Sigmoid colon (tissue), 7 donors: ENCODE data around the gene RNFT2. TPM values are rescaled to one million over a fixed set of nuclear protein-coding genes. Genes with fewer than 3 reads are reported as not detected.

Experiments used
- DNase-seq: peaks from one replicate; pipeline ENCODE4 v3.0.0-alpha.2; 2019
- H3K27ac ChIP-seq, 4 donors: fragments of 200-600 bp; sonication (generic); one replicate each; pipeline ENCODE4 v1.5.1; 2016 to 2019; ENCODE audit warnings: mild to moderate bottlenecking in 1 of 4
- H3K27me3 ChIP-seq, 3 donors: fragments of 200-600 bp; sonication (generic); one replicate each; pipeline ENCODE4 v1.5.1; 2019; ENCODE audit warnings: mild to moderate bottlenecking in 1 of 3
- H3K36me3 ChIP-seq, 4 donors: fragments of 200-600 bp; sonication (generic); one replicate each; pipeline ENCODE4 v1.5.1; 2016 to 2019
- H3K4me1 ChIP-seq, 4 donors: fragments of 200-600 bp; sonication (generic); one replicate each; pipeline ENCODE4 v1.5.1; 2017 to 2019
- H3K4me3 ChIP-seq, 4 donors: fragments of 200-600 bp; sonication (generic); one replicate each; pipeline ENCODE4 v1.5.1; 2017 to 2019; ENCODE audit warnings: mild to moderate bottlenecking in 2 of 4, moderate library complexity in 1 of 4
- H3K9me3 ChIP-seq, 4 donors: fragments of 200-600 bp in 3 of 4; sonication (generic) in 3 of 4; one replicate each; pipeline versions ENCODE4 v1.5.1 to v1.6.1; 2013 to 2019
- CTCF ChIP-seq, 4 experiments: fragments of 450-650 bp in 3 of 4; fragments of 200-600 bp in 1 of 4; IDR thresholded peaks; one replicate each; pipeline ENCODE4 v1.5.1; 2016 to 2019; ENCODE audit warnings: antibody characterized with exemption in 4 of 4, mild to moderate bottlenecking in 3 of 4, moderate library complexity in 2 of 4
- EP300 ChIP-seq, 4 donors: sonication (generic); formaldehyde crosslinking; IDR thresholded peaks; one replicate each; pipeline ENCODE4 v1.6.1; 2017; ENCODE audit warnings: antibody characterized with exemption in 4 of 4
- POLR2A ChIP-seq, 2 donors: fragments of 450-650 bp; IDR thresholded peaks; one replicate each; pipeline ENCODE4 v1.6.1; 2016; ENCODE audit warnings: antibody characterized with exemption in 2 of 2, mild to moderate bottlenecking in 2 of 2, moderate library complexity in 2 of 2
- POLR2AphosphoS5 ChIP-seq, 4 donors: sonication (generic); formaldehyde crosslinking; IDR thresholded peaks; one replicate each; pipeline ENCODE4 v1.6.1; 2017; ENCODE audit warnings: antibody characterized with exemption in 4 of 4
- WGBS, 2 donors: extraction: QIAGEN DNeasy Blood & Tissue Kit; methylation state at CpG; one replicate each; pipeline ENCODE4 v1.1.7; 2013; 5-methylcytosine and 5-hydroxymethylcytosine counted together
- intact Hi-C: fragments of 100-400 bp; cut with DNase I; formaldehyde crosslinking; loops from one replicate; pipeline ENCODE4 v1.15.1; 2023
- polyA plus RNA-seq, 3 donors: library from polyadenylated mRNA; stranded (reverse); fragments of 200-250 nt; gene quantifications; one replicate each; pipeline ENCODE4 v1.2.3, GENCODE V29; 2013
- total RNA-seq, 4 donors: library from RNA; depleted of rRNA; stranded (reverse); fragments of >200 nt; gene quantifications; one replicate each; pipeline ENCODE4 v1.1.0, GENCODE V29; 2016
- donor health status: healthy with polysubstance abuse.
- donor health status: Bipolar disorder and iron deficiency.
- donor health status: healthy.

RNFT2 gene
- total and polyA plus RNA-seq, 7 donors, result 0.36 to 4.3 (median 1.1) TPM

- no peak overlapping the region for H3K4me3 ChIP-seq
- H3K27me3 ChIP-seq, result peaks cover 38 to 80% (median 65%) of the 10 kb centered on the region in 3 donors
- no peaks in the 10 kb centered on the region for H3K9me3 ChIP-seq
- DNase-seq, result no peak
- no peak for TF ChIP-seq POLR2A (IDR thresholded peaks at IDR 0.05)
- no peak for TF ChIP-seq CTCF (IDR thresholded peaks at IDR 0.05)
- no peak for TF ChIP-seq POLR2AphosphoS5 (IDR thresholded peaks at IDR 0.05)
- TF ChIP-seq EP300 (IDR thresholded peaks at IDR 0.05), result no peak
- intact Hi-C loops, result loop anchor here (2.0 kb wide), 1 partner anchor 180 kb away; no protein-coding TSS in a partner anchor
- WGBS, 2 donors, result 18 to 22% methylated on average over 6 of the region's 6 CpGs
- no peak overlapping the region for H3K27ac ChIP-seq
- no peaks in the 10 kb centered on the region for H3K36me3 ChIP-seq
- peaks cover 0 to 42% (median 37%) of the 10 kb centered on the region in 4 donors for H3K4me1 ChIP-seq
Observed at GRCh38 chr12:116882742-116883141, 144.6 kb downstream of the RNFT2 start.

- H3K9me3 ChIP-seq, result no peaks in the 10 kb centered on the region
- intact Hi-C loops, result no loop called here
- H3K4me1 ChIP-seq, result peaks cover 0 to 25% (median 23%) of the 10 kb centered on the region in 4 donors
- no peak overlapping the region for H3K4me3 ChIP-seq
- H3K27me3 ChIP-seq, result peaks cover 21 to 59% (median 45%) of the 10 kb centered on the region in 3 donors
- DNase-seq, result no peak
- WGBS, 2 donors, result 88 to 90% methylated on average over 3 of the region's 3 CpGs
- TF ChIP-seq POLR2A (IDR thresholded peaks at IDR 0.05), result no peak
- TF ChIP-seq CTCF (IDR thresholded peaks at IDR 0.05), result no peak
- no peak for TF ChIP-seq POLR2AphosphoS5 (IDR thresholded peaks at IDR 0.05)
- no peak for TF ChIP-seq EP300 (IDR thresholded peaks at IDR 0.05)
- H3K36me3 ChIP-seq, result no peaks in the 10 kb centered on the region
- no peak overlapping the region for H3K27ac ChIP-seq
Observed at GRCh38 chr12:116884871-116885270, 146.8 kb downstream of the RNFT2 start.

- WGBS, 2 donors, result 74 to 90% methylated on average over 2 of the region's 2 CpGs
- no peaks in the 10 kb centered on the region for H3K36me3 ChIP-seq
- intact Hi-C loops, result no loop called here
Observed at GRCh38 chr12:116885491-116885890, 147.4 kb downstream of the RNFT2 start.

GRCh38 chr12:116887244-116887643, 149.1 kb downstream of the RNFT2 start:
- H3K27ac ChIP-seq, result no peak overlapping the region
- peaks cover under 1 to 35% (median 21%) of the 10 kb centered on the region in 3 donors for H3K27me3 ChIP-seq
- DNase-seq, result no peak
- intact Hi-C loops, result no loop called here
- H3K4me3 ChIP-seq, result no peak overlapping the region
- no peaks in the 10 kb centered on the region for H3K36me3 ChIP-seq
- H3K9me3 ChIP-seq, result no peaks in the 10 kb centered on the region
- 89 to 100% methylated on average over 1 of the region's 1 CpG for WGBS, 2 donors
- peaks cover 0 to 4% (median 2%) of the 10 kb centered on the region in 4 donors for H3K4me1 ChIP-seq
- TF ChIP-seq POLR2A (IDR thresholded peaks at IDR 0.05), result no peak
- no peak for TF ChIP-seq CTCF (IDR thresholded peaks at IDR 0.05)
- no peak for TF ChIP-seq POLR2AphosphoS5 (IDR thresholded peaks at IDR 0.05)
- no peak for TF ChIP-seq EP300 (IDR thresholded peaks at IDR 0.05)

More at GRCh38 chr12:116885491-116885890, 147.4 kb downstream of the RNFT2 start:
- H3K4me1 ChIP-seq, result peaks cover 0 to 19% (median 18%) of the 10 kb centered on the region in 4 donors
- H3K27me3 ChIP-seq, result peaks cover 15 to 53% (median 39%) of the 10 kb centered on the region in 3 donors
- no peak for DNase-seq
- no peak overlapping the region for H3K27ac ChIP-seq
- TF ChIP-seq EP300 (IDR thresholded peaks at IDR 0.05), result no peak
- no peak for TF ChIP-seq CTCF (IDR thresholded peaks at IDR 0.05)
- no peak for TF ChIP-seq POLR2AphosphoS5 (IDR thresholded peaks at IDR 0.05)
- TF ChIP-seq POLR2A (IDR thresholded peaks at IDR 0.05), result no peak
- H3K4me3 ChIP-seq, result no peak overlapping the region
- H3K9me3 ChIP-seq, result no peaks in the 10 kb centered on the region

- no peak overlapping the region for H3K27ac ChIP-seq
- DNase-seq, result no peak
- no peaks in the 10 kb centered on the region for H3K36me3 ChIP-seq
- peaks cover 0 to 29% (median 15%) of the 10 kb centered on the region in 3 donors for H3K27me3 ChIP-seq
- H3K4me3 ChIP-seq, result no peak overlapping the region
- no peaks in the 10 kb centered on the region for H3K9me3 ChIP-seq
- intact Hi-C loops, result no loop called here
- no peaks in the 10 kb centered on the region for H3K4me1 ChIP-seq
- TF ChIP-seq EP300 (IDR thresholded peaks at IDR 0.05) (no peak), POLR2AphosphoS5 (IDR thresholded peaks at IDR 0.05) (no peak), CTCF (IDR thresholded peaks at IDR 0.05) (no peak), POLR2A (IDR thresholded peaks at IDR 0.05) (no peak)
- WGBS, 2 donors, result 20 to 67% methylated on average over 6 of the region's 6 CpGs
Observed at GRCh38 chr12:116887897-116888296, 149.8 kb downstream of the RNFT2 start.
